Panc1 (cell line): ENCODE data around the gene SH3PXD2B.

Source experiments
- POLR2AphosphoS5 ChIP-seq: IDR thresholded peaks from 2 replicates; pipeline ENCODE4 v1.6.1; 2012; ENCODE audit warnings: mild to moderate bottlenecking, low read depth, low read length, moderate library complexity
- REST ChIP-seq, 2 experiments: IDR thresholded peaks; 2 replicates each; pipeline ENCODE4 v1.6.1; 2011 to 2012; ENCODE audit warnings: low read depth in 2 of 2, control low read depth in 1 of 2, low read length in 1 of 2, mild to moderate bottlenecking in 1 of 2, moderate library complexity in 1 of 2; ENCODE audit not compliant: insufficient read depth in 1 of 2
- TCF7L2 ChIP-seq: IDR thresholded peaks from 2 replicates; pipeline ENCODE4 v1.6.1; 2011; ENCODE audit warnings: mild to moderate bottlenecking, low read depth, low read length, inconsistent platforms
- TF ChIP-seq, protein P1 (sequence below): fragments of 450-650 bp; IDR thresholded peaks from 2 replicates; pipeline ENCODE4 v1.5.1; 2017; ENCODE audit warnings: mild to moderate bottlenecking

GRCh38 chr5:172283020-172283861 lies 171.1 kb downstream of the SH3PXD2B start, which contains the start of gene UBTD2:
- TF ChIP-seq, protein P1, sequence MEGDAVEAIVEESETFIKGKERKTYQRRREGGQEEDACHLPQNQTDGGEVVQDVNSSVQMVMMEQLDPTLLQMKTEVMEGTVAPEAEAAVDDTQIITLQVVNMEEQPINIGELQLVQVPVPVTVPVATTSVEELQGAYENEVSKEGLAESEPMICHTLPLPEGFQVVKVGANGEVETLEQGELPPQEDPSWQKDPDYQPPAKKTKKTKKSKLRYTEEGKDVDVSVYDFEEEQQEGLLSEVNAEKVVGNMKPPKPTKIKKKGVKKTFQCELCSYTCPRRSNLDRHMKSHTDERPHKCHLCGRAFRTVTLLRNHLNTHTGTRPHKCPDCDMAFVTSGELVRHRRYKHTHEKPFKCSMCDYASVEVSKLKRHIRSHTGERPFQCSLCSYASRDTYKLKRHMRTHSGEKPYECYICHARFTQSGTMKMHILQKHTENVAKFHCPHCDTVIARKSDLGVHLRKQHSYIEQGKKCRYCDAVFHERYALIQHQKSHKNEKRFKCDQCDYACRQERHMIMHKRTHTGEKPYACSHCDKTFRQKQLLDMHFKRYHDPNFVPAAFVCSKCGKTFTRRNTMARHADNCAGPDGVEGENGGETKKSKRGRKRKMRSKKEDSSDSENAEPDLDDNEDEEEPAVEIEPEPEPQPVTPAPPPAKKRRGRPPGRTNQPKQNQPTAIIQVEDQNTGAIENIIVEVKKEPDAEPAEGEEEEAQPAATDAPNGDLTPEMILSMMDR = peak; percentile 88
- no peak for TF ChIP-seq POLR2AphosphoS5
- no peak for TF ChIP-seq REST (IDR thresholded peaks at IDR 0.05; ENCODE audit: insufficient read depth in 1 of 2, low read depth in 2 of 2, low read length in 1 of 2)
- TF ChIP-seq TCF7L2 = no peak
